NCI-H1417 (cell line): Measurements from ENCODE around the gene NME4.
"Not testable (repeated sequence)": the region's sequence is repeated elsewhere in the genome, so short reads cannot be mapped to it uniquely, and the experiment has no call there.

Experiments
- DNase-seq, 3 experiments: peaks; one replicate each; lab custom pipeline; 2025; lab: John Stamatoyannopoulos, UW

NME4 gene

DNA sequence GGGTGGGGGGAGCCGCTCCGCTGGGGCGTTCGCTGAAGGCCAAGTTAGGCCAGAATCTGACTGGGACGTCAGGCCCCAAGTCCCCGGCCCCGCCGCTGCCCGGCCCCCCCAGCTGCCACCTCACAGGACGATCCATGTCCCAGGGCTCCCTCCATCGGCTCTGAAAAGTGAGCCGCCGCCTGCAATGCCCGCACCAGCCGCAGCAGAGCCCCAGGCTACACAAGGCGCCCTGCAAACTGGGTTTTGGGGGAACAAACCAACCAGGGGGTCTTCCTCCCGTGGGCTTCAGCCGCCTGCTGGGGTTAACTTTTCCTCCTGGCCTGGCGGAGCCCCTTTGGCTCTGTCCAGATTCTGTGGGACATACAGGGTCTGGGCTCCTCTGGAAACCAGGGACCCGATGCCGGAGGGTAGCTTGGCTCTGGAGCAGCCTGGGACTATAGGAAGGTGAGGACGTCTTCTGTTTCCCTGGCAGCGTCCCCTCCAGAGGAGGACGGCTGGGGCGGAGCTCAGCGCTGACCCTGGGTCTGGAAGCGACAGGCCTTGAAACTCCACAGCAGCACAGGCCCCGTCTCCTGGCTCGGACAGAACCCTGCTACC lies 835 bp downstream of the NME4 start:
- peak in 1 of 3 experiments; percentile 15 for DNase-seq

DNA sequence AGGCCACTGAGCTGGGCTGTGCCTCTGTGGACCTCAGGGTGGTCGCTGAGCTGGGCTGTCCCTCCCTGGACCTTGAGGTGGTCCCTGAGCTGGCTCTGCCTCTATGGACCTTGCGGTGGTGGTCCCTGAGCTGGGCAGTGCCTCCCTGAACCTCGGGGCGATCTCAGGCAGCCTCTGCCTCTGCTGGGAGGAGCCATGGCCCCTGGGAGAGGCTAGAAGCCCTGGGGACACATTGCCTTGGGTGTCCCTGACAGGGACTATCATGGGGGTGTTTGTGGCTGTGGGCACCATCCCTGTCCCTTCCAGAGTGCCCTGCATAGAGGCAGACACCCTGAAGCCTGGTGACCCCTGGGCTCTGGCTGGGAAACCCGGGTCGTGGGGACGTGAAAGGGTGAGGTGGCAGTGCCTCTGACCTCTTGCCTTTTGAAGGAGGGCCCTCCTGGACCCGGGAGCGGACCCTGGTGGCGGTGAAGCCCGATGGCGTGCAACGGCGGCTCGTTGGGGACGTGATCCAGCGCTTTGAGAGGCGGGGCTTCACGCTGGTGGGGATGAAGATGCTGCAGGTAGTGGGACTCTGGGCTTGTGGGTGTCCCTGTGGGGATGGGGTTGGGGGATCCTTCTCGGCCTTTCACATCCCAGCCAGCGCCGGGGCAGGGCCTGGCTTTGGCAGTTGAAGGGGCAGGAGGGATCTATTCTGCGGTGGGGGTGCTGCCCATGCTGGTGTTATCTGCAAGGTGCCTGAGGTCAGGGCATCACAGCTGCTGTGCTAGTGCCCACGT lies 1.8 kb downstream of the NME4 start:
- no peak for DNase-seq

DNA sequence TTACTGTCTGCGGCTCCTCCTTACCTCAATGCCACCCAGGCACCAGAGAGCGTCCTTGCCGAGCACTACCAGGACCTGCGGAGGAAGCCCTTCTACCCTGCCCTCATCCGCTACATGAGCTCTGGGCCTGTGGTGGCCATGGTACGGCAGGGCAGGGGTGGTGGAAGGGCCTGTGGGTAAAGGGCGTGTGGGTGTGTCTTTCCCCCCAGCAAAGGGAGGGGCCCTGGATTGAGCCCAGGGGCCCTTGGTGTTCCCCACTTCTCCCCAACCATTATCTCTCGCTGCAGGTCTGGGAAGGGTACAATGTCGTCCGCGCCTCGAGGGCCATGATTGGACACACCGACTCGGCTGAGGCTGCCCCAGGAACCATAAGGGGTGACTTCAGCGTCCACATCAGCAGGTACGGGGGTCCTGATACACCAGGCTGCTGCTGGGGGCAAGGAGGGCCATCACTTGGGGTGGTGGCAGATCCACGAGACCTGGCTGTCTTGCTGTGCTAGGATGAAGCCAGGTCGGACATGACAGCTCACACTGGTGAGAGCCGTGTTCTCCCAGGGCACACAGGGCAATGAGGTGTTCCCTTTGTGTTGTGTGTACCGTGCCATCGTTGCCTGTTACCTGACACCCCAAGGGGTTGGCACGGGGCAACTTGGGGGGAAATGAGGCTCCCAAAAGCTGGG lies 2.5 kb downstream of the NME4 start:
- no peak for DNase-seq

DNA sequence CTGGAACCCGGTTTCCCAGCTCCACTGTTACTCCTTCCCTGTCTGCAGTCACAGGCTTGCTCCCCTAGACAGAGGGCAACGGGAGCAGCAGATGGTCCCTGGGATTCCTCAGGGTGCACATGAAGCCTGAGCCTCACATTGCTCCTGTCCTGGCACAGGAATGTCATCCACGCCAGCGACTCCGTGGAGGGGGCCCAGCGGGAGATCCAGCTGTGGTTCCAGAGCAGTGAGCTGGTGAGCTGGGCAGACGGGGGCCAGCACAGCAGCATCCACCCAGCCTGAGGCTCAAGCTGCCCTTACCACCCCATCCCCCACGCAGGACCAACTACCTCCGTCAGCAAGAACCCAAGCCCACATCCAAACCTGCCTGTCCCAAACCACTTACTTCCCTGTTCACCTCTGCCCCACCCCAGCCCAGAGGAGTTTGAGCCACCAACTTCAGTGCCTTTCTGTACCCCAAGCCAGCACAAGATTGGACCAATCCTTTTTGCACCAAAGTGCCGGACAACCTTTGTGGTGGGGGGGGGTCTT lies 3.1 kb downstream of the NME4 start:
- no peak for DNase-seq

DNA sequence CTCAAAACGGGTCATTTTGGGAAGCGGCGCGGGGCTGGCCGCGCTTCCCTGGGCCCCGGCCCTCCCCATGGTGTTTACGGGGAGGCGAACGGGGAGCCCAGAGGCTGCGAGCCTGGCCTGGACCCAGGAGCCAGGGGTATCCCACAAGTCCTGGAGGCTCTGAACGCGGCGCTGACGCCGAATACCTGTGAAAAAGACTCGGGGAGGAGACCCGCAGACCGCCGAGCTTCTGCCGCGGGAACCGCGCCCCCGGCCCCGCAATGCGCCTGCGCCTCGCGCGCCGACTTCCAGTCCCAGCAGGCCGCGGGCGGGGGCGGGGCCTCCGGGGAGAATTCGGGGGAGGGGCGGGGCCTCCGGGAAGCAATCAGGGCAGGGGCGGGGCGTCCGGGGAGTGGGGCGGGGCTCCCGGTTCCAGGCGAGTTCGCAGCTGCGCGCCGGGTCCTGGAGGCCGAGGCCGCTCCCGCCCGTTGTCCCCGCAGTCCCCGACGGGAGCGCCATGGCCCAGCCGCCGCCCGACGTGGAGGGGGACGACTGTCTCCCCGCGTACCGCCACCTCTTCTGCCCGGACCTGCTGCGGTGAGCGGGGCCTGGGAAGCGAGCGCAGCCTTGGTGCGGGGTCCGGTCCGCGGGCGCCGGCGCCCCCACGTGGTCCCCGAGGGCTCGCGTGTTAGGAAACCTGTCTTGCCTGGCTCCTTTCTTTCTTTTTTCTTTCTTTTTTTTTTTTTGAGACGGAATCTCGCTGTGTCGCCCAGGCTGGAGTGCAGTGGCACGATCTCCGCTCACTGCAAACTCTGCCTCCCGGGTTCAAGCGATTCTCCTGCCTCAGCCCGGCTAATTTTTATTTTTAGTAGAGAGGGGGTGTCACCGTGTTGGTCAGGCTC lies 4.7 kb downstream of the NME4 start, which contains the start of gene DECR2:
Gene DECR2, plus strand, starts transcription at position 418 of the 881 bp plus-strand sequence. Its CDS starts 79 bp downstream, at position 497.
- peak; percentile 88 to 97 (median 93) for DNase-seq

DNA sequence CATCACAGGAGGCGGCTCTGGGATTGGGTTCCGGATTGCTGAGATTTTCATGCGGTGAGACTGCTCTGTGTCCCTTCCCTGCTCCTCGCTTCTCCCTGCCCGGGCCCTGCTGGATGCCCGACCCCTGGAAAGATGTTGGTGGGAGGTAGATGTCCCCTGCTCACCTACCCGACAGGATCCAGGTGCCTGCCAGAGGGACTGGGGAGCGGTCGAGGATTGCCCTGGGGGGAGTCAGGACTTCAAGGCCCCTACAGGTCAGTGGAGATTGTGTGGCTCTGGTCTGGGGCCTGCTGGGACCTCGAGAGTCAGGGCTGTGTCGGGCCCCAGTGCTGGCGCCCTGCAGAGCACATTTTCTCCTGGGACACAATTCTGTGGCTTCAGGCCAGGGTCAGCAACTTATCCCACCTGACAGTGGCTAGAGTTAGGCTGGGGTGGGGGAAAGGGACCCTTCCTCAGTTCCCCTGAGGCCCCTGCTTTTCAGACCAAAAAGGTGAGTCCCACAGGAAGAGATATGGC lies 8.0 kb downstream of the NME4 start:
- no peak for DNase-seq

DNA sequence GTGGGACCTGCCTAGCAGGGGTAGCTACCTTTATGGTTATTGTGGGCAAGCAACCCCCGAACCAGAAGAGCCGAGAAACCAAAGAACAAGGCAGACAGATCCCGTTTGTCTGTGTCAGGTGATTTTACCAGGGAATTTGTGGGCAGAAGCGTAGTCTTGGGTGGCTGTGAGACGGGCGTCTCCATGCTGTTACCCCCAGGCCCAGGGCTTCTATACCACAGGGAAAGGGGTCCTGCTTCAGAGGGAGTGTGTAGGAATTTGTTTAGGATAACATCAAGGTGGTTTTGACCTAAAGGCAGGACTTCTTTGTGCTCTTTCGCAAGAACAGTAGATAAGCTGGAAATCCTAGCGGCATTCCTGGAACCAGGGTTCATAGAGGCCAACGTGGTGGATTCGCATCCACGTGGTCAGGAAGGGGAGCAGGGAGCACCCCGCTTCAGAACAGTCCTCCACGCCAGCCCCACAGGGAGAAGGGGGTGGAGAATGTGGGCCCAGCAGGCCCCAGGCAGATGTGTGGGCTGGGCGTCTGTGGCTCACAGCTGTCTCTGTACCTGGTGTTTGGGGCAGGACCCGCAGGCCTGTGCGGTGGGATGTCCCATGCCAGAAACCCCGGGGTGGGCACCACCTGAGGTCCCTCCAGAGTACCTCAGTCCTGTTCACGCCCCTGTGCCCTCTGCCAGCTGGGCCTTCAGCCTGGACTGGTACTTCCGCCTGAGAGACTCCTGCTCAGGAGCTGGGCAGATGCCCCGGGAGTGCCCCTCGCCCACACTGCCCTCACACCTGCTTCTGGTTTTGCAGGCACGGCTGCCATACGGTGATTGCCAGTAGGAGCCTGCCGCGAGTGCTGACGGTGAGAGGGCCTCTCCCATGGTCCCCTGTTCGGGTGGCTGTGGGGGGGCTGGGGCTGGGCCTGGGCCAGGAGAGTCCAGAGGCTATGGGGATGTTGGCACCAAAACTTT lies 8.8 kb downstream of the NME4 start:
- no peak for DNase-seq

DNA sequence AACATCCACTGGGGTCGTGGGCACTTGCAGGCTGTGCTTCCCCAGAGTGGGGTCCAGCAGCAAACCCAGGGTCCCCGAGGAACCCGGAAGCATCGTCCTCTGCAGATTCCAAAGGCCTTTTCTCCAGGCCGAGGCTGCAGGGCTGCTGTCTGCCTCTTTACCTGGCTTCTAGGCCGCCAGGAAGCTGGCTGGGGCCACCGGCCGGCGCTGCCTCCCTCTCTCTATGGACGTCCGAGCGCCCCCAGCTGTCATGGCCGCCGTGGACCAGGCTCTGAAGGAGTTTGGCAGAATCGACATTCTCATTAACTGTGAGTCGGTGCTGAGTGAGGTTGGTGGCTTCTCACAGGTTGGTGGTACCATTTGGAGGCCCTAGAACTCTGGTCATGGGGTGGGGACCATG lies 10.3 kb downstream of the NME4 start:
- no peak for DNase-seq

DNA sequence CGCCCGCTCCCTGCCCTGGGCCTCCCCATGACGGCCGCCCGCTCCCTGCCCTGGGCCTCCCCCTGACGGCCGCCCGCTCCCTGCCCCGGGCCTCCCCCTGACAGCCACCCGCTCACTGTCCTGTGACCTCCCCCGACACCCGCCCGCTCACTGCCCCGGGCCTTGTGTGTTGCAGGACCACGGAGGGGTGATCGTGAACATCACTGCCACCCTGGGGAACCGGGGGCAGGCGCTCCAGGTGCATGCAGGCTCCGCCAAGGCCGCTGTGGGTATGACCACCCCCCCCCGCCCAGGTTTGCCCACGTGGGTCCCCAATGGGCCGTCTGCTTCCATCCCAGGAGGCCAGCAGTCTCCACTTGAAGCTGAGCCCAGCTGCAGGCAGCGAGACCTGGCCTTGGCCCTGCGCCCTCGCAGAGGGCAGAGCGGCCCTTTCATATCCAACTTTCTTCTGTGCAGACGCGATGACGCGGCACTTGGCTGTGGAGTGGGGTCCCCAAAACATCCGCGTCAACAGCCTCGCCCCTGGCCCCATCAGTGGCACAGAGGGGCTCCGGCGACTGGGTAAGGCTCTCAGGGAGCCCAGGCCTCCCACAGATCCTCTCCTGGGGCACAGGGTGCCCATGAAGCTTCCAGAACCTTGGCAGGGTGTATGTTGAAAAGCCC lies 13.6 kb downstream of the NME4 start:
- no peak for DNase-seq

DNA sequence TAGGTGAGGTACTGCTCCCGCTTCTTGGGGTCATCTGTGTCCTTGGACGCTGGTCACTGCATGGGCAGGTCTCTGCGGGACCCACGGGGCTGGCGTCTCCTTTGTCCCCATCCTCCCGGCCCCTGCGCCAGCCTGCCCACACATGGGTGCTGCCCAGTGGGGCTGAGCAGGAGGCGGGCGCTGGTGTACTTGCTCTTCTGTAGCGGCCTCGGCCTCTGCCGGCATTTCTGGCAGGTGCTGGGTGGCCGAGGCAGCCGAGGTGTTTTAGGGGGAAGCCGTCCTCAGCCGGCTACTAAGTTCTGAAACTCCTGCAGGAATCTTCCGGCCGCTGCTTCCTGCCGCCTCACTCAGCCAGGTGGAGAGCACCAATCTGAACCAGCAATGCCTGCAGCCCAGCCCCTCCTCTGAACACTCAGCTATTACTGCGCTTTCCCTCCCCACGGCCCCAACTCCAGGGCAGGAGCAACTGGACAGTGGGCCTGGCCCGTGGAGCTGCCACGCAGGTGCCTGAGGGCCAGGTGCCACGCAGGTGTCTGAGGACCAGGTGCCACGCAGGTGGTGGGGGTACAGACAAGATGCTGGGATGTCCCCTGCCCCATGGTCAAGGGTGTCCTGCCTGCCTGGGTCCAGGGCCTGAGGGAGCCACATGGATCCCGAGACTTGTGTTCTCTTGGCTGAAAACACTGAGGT lies 14.7 kb downstream of the NME4 start:
- no peak for DNase-seq

DNA sequence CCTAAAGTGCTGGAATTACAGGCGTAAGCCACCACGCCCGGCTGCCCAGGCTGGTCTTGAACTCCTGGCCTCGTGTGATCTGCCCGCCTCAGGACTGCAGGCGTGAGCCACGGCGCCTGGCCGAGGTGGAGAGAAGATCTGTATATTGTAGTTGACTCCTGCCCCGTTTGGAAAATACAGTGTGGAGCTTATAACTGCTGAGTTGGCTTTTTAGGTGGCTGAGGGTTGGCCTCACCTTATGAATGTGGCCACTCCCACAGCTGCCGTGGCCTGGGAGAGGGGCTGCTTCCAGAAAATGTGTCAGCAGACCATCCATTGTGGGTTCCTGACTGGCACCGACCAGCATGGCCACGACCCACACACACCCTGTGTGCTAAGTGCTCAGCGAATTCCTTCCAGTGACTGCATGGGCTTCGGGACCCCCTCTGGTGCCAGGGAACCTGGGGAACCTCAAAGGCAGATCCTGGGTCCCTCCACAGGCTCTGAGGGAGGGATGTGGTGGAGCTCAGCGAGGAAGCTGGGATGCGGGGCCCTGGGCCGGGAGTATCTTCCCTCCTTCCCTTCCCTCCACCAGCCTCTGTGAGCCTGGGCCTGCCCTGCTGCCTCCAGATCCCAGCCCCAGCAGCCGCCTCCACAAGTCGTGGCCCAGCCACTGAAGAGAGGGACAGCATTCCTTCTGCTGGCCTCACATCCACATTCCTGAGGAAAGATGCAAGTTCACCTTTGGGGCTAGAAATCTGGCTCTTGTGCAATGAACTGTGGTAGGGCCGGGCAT lies 17.6 kb downstream of the NME4 start:
- DNase-seq: no peak

DNA sequence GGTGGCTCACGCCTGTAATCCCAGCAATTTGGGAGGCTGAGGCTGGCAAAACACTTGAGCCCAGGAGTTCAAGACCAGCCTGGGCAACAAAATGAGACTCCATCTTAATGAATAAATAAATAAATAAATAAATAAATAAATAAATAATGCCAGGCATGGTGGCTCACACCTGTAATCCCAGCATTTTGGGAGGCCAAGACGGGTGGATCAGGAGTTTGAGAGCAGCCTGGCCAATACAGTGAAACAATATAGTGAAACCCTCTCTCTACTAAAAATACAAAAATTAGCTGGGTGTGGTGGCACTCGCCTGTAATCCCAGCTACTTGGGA lies 18.1 kb downstream of the NME4 start:
- not testable (repeated sequence) for DNase-seq

DNA sequence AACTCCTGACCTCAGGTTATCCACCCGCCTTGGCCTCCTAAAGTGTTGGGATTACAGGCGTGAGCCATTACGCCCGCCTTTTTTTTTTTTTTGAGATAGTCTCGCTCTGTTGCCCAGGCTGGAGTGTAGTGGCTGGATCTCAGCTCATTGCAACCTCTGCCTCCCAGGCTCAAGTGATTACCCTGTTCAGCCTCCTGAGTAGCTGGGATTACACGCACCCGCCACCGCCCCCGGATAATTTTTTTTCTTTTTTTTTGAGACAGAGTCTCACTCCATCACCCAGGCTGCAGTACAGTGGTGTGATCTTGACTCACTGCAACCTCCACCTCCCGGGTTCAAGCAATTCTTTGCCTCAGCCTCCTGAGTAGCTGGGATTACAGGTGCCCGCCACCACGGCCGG lies 25.2 kb downstream of the NME4 start:
- DNase-seq: not testable (repeated sequence)

DNA sequence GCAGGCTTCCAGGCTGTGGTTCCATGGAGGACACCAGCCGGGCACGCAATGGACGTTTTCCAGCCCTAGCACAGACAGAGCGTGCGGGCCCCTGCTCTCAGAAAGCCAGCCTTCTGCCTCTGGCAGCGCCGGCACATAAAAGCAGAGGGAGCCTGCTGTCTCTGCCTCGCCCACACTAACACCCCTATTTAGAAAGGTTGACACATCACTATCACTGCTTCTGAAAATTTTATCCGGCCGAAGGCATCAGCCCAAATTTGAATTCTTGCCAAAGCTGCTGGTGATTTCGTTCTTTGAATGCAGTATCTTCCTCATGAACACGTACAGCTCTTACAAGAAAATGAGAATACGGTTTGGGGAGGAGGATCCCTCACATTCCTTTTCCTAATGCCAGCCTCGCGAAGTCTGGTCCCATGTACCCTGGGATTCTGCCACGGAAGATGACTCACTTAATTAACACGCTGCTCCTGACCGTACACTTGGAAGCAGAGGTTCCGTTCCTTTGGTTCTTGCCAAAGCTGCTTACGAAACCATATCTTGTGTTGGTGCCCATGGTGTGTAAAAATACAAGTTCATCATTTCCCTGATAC lies 27.1 kb downstream of the NME4 start:
- DNase-seq: peak in 2 of 3 experiments; percentile 26 to 57

DNA sequence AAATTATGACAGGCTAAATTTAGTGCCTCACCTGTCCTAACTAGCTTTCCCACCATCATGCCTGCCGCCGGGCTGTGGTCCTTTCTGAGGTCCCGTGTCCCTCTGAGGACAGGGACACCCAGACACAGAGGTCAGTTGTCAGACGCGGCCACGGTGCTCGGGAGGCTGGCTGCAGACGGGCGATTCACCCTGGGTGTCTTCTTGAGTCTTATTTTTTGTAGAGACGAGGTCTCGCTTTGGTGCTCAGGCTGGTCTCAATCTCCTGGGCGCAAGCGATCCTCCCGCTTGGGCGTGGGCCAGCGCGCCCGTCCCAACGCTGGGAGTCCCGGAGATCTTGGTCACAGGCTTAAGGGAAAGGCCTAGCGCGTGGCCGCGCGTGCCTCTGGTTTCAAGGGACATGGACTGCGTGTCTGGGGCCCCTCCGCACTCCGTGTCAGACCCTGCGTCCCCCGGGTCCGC lies 27.7 kb downstream of the NME4 start:
- DNase-seq: no peak

DNA sequence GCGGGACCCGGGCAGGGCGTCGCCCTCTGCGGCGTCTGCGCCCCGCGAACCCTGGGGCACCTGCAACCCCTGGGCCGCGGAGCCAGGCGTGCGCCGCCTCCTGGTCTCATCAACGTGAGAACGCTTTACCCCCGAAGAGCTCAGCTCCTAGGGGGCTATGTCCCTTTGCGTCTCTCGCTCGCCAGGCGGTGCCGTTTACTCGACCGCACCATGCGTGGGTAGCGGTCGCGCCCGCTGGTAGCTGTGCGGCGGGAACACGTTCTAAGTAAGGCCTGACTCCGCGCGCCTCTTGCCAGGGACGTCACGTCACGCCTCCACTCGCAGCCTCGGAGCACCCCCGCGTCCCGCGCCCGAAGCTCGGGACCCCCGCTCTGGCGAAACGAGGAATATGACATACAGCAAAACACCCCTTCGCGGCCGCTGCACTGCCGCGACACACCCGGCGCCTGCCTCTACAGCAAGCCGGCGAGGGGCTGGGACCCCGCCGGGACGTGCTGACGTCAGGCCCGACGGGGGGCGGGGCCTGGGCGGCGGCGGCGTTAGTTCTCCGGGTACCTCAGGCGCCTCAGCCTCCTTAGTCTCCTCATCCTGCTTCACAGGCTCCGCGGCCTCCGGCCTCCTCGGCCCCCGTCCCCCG lies 28.2 kb downstream of the NME4 start, which contains the start of gene RAB11FIP3:
Gene RAB11FIP3, plus strand, starts transcription at position 568 of the 637 bp plus-strand sequence. CDS start 358 bp downstream, outside the sequence.
- DNase-seq: peak; percentile 86 to 95 (median 91)

DNA sequence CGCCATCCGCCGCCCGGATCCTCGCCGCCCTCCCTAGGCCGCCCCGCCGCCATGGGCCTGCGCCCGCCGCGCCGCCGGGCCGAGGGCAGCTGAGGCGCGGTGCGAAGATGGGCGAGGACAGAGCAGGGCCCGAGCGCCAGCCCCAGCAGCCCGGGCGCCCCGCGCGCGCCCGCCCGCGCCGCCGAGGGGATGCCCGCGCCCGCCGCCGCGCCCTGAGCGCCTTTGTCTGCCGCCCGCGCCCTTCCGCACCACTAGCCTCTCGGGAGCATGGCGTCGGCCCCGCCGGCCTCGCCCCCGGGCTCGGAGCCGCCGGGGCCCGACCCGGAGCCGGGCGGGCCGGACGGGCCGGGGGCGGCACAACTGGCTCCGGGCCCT lies 28.7 kb downstream of the NME4 start:
- no peak for DNase-seq
